HG02642 (cell line): ENCODE data around the gene DNAJA2.
"Not testable (repeated sequence)": the region's sequence is repeated elsewhere in the genome, so short reads cannot be mapped to it uniquely, and the experiment has no call there.

ENCODE experiments used
- ATAC-seq: cut with Tn5 transposase; IDR thresholded peaks from one replicate; pipeline ENCODE4 v1.9.1; 2021; ENCODE audit warnings: mild to moderate bottlenecking; ENCODE audit not compliant: unreplicated experiment, poor library complexity

DNAJA2 gene

DNA sequence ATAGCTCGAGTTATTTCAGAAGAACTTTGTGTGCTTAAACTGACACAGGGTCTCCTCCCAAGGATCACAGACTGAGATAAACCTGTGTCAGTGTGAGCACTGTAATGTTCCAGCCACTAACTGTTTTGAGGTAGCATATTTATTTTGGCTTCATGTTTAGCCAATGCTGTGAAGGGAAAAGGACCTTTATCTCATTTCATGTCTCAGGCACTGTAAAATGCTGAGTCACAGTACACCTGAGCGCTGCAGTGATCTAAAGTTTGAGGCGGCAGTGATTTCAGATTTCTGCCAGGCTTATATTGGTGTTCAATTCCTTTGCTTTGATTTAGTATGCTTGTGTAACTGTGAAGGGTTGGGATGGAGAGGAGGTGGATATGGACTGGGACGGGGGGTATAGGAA lies 3.1 kb upstream of the DNAJA2 start:
- no peak for ATAC-seq

DNA sequence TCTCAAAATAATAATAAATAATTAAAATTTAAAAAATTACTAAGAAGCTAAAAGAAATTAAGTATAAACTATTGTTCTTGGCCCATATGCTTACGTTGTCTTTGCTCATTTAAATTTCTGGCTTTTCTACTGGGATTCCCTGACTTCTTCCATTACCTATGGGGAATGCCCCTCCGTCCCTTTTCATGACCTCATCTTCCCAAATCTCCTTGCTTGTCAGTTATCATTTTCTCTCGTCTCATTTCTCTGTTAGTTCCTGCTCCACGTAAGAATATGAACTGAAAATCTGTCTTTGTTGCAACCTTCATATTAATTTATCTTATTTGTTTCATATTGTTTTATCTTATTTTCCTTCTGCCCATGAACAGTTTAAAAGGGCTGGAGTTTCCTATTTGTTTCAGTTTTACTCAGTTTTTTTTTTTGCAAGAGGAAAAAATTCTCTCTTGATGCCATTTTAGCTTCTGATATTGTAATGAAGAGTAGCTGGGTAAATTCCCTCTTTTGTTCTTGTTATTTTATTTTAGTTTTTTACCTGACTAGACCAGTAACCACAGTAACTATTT lies 2.5 kb upstream of the DNAJA2 start:
- no peak for ATAC-seq

DNA sequence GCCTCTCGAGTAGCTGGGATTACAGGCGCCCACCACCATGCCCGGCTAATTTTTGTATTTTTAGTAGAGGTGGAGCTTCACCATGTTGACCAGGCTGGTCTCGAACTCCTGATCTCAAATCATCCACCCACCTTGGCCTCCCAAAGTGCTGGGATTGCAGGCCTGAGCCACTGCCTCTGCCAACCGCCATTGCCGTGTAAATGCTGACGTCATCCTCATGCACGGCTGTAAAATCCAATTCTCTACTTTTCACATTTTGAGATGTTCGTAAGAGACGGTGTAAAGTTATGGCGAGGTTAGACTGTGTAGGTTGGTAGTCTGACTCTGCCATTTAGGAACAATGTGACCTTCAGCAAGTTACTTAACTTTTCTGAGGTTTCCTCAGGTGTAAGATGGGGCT lies 1.7 kb upstream of the DNAJA2 start:
- ATAC-seq = no peak

DNA sequence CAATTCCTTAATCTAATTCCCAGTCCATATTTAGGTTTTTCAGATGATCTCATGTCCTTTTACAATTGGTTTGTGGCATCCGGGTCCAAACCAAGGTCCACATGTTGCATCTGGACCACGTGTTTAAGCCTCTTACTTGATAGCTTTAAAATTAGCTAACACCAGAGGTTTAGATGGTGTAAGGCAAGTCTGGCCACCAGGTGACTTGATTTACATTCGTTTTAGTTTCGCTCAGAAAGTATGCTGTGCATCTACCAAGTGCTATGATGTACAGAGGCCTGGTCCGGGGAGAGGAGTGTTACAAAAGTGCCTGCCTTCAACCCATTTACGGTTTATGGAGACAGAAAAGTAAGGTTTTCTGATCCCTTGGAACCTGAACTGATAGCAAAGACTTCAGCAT lies 878 bp upstream of the DNAJA2 start:
- ATAC-seq = peak; percentile 23

DNA sequence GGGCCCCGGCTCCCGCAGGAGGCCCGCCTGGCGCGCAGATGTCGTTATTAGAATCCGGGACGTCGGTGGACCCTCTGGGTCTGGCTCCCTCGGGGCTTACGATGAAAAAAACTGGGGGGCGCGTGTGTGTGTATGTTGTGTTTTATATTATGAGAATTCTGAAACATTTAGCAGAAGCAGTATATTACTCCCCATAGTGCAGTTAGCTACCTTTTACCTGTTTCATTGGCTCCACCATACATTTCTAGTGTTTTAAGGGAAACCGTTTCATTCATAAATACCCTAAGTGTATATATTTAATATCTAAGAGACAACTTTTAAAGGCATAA lies 486 bp upstream of the DNAJA2 start:
- no peak for ATAC-seq

DNA sequence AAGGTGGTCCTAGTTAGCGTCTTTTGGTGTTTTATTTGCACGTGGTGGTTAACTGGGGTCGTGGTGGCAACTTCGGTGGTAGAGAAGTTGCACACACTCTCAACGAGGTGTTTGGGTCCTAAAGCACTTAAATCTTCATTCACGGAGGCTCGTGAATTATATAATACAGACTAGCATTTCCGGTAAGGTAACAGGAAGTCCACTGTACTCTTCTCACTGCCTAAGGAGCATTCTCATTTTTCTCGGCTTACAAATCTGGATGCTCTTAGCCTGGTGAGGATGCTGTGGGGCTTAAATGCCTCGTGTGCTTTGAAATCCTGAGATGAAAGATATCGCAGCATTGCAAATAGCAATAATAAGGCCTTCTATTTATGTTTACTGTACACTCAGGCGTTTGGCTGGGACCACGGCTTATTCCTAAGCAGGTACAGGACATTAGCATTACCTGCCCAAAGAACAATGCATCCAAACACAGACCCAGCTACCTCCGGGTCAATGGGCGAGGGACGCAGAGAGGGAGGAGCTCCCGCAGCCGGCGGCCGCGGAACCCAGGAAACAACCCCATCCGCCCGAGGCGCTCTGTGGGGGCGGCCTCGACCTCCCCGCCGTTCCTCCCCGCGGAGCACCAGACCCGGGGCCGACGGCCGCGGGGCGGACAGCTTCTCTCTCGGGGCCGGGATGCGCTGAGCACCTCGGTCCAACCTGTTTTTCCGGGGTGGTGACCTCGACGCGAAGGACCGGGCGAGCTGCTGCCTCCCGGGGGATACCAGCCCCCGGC lies 856 bp downstream of the DNAJA2 start:
- peak; percentile 53 for ATAC-seq

DNA sequence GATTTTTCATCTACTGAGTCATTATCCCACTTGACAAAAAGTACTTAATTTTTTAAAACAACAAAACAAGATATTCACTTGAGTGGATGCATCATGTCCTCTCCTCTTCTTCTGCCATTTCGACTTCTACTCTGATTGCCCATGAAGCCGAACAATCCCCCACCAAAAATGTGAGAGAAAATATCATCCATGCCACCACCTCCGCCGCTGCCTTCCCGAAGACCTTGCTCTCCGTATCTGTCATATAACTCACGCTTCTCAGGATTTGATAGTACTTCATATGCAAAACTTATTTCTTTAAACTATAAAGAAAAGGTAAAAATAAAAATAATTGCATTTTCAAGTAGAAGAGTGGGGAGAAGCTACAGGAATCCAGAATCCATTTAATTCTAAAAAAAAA lies 2.2 kb downstream of the DNAJA2 start:
- no peak for ATAC-seq

DNA sequence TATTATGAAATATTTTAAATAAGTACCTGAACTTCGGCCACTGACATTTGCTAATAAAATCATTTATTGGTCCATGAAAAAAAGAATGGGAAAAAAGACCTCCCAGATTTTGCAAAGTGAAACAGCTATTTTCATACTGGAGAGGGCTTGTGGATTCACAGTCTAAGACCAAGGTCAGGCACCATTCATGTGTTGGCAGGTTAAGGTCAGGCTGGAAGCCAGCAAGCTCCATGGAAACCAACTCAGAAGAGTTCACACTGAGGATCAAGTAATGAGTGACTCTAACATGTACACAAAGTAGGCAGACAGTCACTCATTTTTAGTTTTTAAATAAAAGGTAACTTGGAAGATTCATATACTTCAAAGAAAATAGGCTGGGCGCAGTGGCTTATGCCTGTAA lies 3.4 kb downstream of the DNAJA2 start:
- no peak for ATAC-seq

DNA sequence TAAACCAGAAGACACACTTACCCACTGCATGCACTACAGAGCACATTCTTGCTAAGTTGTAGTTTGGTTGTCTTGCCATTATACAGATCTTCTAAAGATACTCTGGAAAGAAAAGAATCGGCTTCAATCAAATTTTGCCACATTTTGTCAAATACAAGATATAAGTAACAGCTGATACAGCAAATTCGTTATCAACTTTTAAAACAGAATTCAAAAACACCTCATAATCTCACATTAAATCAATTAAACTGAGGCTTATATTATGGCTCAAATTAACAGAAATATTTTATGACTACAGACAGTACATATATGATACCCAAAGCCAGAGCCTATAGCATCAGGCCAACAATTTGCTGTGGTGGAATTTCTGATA lies 5.4 kb downstream of the DNAJA2 start:
- ATAC-seq = no peak

DNA sequence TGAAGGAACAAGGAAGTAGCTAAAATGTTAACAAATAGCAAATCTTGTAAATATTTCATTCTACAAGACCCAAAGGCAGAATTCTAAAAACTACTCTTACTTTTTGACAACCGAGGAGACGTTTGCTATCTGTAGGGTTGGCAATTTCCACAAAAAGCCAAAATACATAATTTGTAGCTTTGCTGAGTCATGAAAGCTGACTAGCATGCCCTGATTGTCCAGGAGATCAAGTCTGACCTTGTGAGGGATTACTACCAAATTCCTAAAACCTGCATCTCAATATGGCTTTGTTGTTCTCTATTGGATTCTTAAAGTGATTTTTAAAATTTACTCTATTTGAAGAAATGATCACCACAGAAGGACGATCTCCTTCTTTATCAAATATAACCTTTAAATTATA lies 10.8 kb downstream of the DNAJA2 start:
- ATAC-seq = no peak

DNA sequence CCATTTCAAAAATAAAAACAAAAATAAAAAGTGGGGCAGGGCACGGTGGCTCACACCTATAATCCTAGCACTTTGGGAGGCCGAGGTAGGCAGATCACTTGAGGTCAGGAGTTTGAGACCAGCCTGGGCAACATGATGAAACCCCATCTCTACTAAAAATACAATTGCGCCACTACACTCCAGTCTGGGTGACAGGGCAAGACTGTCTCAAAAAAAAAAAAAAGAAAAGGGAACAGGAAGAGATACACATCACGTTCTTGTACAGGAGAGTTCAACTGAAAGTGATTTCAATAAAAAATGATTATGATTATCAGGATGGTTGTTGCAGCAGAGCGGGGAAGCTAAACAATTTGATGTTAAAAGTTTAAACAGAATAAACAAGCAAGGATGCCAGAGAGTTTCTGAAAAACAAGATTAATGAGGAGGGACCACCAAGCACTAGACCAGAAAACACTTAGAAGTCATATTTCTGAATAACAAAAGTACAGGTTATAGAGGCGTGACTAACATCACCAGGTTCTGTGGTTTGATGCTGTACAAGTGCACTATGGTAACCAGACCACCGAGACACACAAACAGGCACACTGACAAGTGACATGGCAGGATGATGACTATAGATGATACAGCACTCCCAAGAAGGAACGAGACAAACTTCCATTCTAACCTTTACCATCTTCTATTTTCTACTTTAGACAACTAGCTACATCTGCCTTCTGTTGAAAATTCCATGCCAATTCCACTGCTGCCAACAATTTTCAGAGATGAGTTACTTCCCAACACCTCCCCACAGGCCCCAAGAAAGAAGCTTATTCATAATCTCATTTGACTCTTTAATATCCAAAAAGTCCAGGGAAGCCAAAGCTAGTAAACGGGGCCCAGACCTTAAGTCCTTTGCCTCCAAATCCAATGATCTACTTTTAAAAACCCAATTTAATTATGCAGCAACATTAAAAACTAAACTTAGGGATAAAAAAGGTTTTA lies 11.8 kb downstream of the DNAJA2 start:
- ATAC-seq = no peak

DNA sequence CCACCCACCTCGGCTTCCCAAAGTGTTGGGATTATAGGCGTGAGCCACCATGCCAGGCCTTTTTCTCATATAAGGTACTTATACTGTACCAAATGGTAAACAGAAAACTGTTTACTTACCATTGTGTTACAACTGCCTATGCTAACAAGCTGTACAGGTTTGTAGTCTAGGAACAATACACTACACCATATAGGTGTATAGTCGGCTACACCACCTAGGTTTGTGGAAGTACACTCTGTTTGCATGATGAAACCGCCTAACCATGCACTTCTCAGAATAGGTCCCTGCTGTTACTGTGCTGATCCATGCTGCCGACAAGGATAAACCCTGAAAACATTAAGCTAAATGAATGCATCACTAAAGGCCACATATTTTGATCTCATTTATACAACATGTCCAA lies 18.9 kb downstream of the DNAJA2 start:
- ATAC-seq = no peak

DNA sequence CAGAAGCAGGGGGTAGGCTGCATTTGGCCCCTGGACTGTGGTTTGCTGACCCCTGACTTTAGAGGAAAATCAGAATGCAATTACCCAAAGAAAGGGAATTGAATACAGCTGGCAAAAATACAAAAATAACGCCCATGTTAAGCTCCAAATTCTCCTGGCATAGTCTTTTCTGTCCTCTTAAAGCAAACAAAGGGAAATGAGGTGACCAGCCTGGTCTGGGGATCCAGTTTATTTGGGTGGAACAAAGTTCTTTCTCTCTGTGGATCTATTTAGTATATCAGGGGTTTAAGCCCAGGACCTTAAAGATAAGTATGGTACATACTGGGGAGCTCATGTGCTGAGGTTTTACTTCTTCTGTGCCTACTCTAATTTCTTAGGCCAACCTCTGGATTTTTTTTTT lies 23.5 kb downstream of the DNAJA2 start:
- no peak for ATAC-seq

DNA sequence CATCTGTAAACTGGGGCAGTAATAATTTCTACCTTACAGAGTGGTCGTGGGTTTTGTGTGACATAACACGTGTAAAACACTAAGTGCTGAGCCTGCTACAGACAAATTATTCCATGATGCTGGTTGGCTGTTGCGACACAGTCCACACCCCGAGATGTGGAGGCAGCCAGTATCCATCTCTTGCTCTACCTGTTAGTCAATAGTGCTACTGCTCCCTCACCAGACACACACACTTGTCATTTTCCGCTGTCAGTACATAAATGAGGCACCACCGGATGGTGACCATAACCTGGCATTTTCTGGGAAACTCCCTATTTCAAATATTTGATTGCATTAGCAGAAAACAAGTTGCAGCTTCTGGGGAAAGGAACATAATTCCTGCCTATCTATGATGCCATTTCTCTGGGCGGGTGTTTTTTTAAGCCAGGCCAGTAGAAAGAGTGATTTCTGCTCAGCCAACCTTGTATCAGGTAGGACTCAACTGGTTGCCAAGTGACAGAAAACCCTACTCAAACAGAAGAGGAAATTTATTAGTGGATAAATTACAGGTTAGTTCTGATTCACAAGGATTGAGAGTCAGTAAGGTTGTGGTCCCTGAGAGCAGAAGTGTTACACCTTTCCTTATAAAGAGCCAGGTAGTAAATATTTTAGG lies 24.1 kb downstream of the DNAJA2 start:
- ATAC-seq = no peak

DNA sequence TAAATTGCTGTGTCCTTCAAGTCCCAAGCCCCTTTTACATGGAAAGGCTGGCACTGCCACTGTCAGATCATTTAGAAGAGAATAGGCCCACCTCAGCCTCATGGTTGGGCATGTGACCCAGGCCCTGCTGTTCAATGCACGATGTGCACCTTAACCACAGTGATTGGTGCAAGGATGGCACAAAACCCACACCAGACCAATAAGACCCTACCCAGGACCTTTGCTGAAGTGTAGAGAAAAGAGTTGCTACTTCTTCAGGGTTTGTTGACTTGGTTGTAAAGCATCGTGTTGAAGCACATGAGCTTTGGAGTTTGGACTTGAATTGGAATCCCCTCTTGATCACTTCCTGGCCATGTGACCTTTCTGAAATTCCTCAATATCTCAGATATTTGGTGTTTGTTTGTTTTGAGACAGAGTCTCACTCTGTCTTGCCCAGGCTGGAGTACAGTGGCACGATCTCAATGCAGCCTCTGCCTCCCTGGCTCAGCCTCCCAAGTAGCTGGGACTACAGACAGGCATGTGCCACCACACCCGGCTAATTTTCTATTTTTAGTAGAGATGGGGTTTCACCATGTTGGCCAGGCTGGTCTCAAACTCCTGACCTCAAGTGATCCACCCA lies 24.8 kb downstream of the DNAJA2 start:
- no peak for ATAC-seq

DNA sequence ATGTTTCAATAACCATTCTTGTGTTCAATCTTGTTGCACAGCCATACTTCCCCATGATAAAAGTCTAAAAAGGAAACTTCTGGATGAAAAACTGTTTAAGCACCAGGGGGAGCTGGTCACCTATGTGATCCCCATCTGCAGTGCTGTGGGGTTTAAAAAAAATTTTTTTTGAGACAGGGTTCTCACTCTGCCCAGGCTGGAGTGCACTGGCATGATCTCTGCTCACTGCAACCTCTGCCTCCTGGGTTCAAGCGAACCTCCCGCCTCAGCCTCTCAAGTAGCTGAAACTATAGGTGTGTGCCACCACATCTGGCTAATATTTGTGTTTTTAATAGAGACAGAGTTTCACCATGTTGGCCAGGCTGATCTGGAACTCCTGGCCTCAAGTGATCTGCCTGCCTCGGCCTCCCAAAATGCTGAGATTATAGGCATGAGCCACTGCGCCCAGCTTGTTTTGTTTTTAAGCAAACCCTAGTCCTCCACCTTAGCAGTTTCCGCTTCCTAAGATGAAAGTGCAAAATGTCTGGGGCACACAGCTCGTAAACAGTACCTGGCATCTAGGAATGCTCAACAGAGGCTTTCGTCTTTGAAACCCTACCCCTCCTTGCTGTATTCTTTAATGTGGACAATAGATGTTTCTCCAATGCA lies 25.4 kb downstream of the DNAJA2 start:
- peak; percentile 78 for ATAC-seq

DNA sequence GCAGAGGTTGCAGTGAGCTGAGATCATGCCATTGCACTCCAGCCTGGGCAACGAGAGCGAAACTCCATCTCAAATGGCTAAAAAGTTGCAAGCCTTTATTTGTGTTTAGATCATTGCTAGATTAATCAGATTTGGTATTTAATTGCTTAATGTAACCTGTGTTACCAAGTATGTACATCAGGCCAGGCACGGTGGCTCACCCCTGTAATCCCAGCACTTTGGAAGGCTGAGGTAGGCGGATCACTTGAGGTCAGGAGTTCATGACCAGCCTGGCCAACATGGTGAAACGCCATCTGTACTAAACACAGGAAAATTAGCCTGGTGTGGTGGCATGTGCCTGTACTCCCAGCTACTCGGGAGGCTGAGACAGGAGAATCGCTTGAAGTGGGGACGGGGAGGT lies 28.8 kb downstream of the DNAJA2 start:
- not testable (repeated sequence) for ATAC-seq

DNA sequence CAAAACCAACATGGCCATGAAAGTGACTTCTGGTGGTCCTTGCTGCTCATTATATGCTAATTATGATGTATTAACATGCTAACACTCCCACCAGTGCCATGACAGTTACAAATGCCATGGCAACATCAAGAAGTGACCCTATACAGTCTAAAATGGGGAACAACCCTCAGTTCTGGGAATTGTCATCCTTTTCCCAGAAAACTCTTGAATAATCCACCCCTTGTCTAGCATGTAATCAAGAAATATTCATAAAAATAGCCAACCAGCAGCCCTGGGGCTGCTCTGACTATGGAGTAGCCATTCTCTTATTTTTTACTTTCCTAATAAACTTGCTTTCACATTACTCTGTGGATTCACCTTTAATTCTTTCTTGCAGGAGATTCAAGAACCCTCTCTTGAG lies 35.9 kb downstream of the DNAJA2 start:
- no peak for ATAC-seq

DNA sequence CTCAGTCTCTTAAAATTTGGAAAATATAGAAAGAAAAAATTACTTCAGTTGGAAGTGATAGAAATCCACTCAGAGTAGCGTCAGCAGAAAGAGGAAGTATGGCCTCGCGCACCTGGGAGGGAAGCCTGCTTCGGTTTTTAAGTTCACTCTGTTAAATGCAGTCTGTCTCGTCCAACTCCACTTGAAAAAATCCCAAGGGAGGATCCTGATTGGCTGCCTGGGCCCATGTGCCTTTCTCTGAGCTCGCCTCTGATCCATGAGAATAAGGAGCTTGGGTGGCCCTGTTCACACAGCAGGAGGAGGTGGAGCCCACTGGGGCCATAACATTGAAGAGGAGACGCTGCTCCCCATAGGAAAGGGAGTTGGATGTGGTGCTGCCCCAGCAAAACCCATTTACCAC lies 40.7 kb downstream of the DNAJA2 start:
- ATAC-seq = no peak

DNA sequence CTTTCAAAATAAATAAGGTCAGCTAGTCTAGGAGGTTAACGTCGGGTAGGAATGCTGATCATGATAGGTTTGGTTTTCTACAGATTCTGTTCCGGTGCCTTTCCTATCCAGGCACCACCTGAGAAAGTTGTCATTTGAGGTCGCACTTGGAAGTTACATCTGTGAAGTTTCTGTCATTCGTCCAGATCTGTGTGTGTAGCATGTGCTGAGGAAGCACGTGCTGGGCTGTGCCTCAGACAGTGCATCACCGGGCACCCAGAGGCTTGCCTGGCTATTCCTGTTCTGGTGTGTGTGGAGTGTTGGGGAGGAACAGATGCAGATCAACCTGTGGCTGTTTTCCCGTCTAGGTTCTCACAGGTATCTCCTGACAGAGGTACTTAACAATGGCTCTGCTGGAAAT lies 42.6 kb downstream of the DNAJA2 start:
- ATAC-seq = no peak
